ENCODE measurements around the gene JAK1. TPM values are rescaled to one million over a fixed set of nuclear protein-coding genes. Genes with fewer than 3 reads are reported as not detected.

The JAK1 gene
- total and polyA plus RNA-seq, 2 experiments from 2014 or later = 90.8 to 124 TPM

DNA sequence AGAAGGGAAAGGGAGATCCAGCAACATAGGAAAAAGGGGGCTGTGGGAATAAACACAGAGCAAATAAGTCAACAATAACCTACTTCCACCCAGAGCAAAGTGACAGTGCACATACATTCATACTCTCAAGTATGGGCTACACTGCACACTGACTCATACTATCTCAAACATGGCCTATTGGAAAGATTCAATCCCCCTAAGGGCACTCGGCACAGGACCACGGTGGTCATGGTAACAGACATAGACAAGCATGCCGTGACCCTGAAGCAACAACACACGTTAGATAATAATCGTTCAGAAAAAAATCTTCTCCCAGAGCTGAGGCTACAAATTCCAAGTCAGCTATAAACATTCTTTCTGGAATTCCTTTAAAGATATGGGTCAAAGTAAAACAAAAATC lies 16.8 kb upstream of the JAK1 start:
- no peaks in the 10 kb centered on the region for H4K20me1 ChIP-seq (ENCODE audit: insufficient read depth)
- H3K27me3 ChIP-seq (replicated peaks; ENCODE audit: insufficient read depth) = no peaks in the 10 kb centered on the region
- TF ChIP-seq EZH2 (IDR thresholded peaks at IDR 0.05; ENCODE audit: insufficient read depth, poor library complexity, severe bottlenecking) (no peak), EZH2phosphoT487 (IDR thresholded peaks at IDR 0.05; ENCODE audit: insufficient read depth, low read depth) (no peak)
- 0 out of 2 replicates have a peak, but pooled peaks cover 6% of the 10 kb centered on the region for H3F3A ChIP-seq (ENCODE audit: insufficient read depth)
- H3K4me3 ChIP-seq = no peak overlapping the region
- H3K4me1 ChIP-seq (ENCODE audit: insufficient read depth) = peaks cover 3% of the 10 kb centered on the region; the same call in 1 of the 2 replicates
- H3K9me2 ChIP-seq (ENCODE audit: insufficient read depth) = no peaks in the 10 kb centered on the region
- in situ Hi-C loops (cut with MboI) = no loop called here
- no peak overlapping the region for H3K4me2 ChIP-seq (ENCODE audit: unreplicated experiment)
- DNase-seq = peak; percentile 49
- H3K9ac ChIP-seq = no peak overlapping the region
- no peaks in the 10 kb centered on the region for H3K79me2 ChIP-seq (ENCODE audit: insufficient read depth)
- H2AFZ ChIP-seq = no peak overlapping the region
- no peaks in the 10 kb centered on the region for H3K9me3 ChIP-seq (ENCODE audit: low read depth)
- H3K27ac ChIP-seq = no peak overlapping the region
- 74 to 94% methylated on average over 5 of the region's 5 CpGs for WGBS, 2 experiments (ENCODE audit: low coverage in 1 of 2, low lambda C conversion rate in 2 of 2, missing lambda C conversion rate in 2 of 2)
- no peaks in the 10 kb centered on the region for H3K36me3 ChIP-seq (ENCODE audit: low read depth)

DNA sequence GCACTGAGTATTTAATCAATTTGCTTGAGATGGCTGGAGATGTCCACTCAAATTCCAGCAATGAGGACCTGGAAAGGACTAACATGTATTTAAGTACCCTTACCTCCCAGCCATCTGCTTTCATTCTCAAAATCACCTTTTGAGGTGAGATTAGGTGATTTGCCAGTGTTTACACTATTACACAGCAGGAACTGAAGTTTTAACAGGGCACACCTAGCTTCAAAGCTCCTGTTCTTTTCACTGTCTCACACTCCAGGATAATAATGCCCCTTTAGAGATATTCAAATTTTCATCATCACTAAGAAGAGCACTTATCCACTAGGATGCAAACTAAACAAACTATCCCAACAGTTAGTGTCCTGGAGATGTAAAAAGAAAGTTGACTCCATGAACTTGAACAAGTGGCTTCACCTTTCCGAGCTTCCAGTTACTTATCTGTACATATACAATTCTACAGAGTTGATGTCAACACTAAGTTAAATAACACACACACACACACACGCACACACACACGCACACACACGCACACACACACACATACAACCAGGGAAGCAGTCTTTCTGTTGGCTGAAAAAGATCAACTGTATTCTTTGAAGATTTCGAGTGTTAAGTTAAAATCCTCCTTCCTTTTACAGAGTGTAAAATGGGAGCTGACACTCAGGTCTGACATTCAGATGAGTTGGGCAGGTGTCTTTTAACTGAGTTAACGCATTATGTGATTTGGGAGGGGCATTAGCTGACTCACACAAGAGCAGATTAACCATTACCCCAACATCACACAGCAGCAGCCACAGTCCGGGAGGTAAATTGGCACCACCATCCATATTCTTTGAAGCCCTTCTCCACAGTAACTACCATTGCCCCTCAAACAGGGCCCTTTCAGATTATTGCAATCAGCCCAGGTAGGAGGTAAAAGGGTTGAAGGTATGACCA lies 15.5 kb upstream of the JAK1 start:
- in situ Hi-C loops (cut with MboI) = no loop called here
- H3K27ac ChIP-seq = no peak overlapping the region
- H3K9me3 ChIP-seq (ENCODE audit: low read depth) = no peaks in the 10 kb centered on the region
- H4K20me1 ChIP-seq (ENCODE audit: insufficient read depth) = no peaks in the 10 kb centered on the region
- no peak overlapping the region for H2AFZ ChIP-seq
- no peak overlapping the region for H3K9ac ChIP-seq
- no peak for DNase-seq
- no peak overlapping the region for H3K4me3 ChIP-seq
- 90% methylated on average over 7 of the region's 7 CpGs for WGBS, 2 experiments (ENCODE audit: low coverage in 1 of 2, low lambda C conversion rate in 2 of 2, missing lambda C conversion rate in 2 of 2)
- peaks cover 3% of the 10 kb centered on the region; the same call in 1 of the 2 replicates for H3K4me1 ChIP-seq (ENCODE audit: insufficient read depth)
- H3K36me3 ChIP-seq (ENCODE audit: low read depth) = no peaks in the 10 kb centered on the region
- no peaks in the 10 kb centered on the region for H3K79me2 ChIP-seq (ENCODE audit: insufficient read depth)
- no peak overlapping the region for H3K4me2 ChIP-seq (ENCODE audit: unreplicated experiment)
- H3F3A ChIP-seq (ENCODE audit: insufficient read depth) = no peaks in the 10 kb centered on the region
- TF ChIP-seq EZH2phosphoT487 (IDR thresholded peaks at IDR 0.05; ENCODE audit: insufficient read depth, low read depth) = no peak
- no peak for TF ChIP-seq EZH2 (IDR thresholded peaks at IDR 0.05; ENCODE audit: insufficient read depth, poor library complexity, severe bottlenecking)
- H3K9me2 ChIP-seq (ENCODE audit: insufficient read depth) = no peaks in the 10 kb centered on the region
- no peaks in the 10 kb centered on the region for H3K27me3 ChIP-seq (replicated peaks; ENCODE audit: insufficient read depth)

DNA sequence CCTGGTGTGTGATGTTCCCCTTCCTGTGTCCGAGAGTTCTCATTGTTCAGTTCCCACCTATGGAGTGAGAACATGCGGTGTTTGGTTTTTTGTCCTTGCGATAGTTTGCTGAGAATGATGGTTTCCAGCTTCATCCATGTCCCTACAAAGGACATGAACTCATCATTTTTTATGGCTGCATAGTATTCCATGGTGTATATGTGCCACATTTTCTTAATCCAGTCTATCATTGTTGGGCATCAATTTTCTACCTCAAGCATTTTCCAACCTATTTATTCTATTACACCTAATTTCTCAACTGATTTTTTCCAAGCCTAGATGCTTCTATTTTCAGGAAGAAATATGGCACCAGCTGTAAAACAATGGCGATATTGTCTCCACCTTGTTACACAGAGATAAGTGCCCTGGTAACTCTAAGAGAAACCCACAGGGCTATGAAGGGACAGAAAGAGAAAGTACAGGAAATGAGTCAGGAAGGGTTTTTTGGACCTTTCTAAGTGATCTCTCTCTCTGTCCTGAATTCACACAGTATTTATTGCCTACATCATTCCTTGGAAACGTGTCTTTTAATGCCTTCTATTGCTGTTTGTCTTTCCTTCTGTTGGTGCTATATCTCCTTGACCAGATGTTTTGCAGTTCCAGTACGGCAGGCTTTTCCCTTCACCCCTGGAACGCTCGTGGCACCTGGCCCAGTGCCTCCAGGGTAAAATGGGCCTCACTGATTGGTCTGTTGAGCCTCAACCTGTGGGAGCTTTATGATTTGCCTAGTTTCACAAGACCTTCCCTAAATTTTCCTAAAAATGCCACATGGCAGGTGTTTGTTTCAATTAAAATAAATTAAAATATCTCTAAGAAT lies 14.6 kb upstream of the JAK1 start:
- no peak for DNase-seq
- Histone ChIP-seq H4K20me1 (ENCODE audit: insufficient read depth) (no peaks in the 10 kb centered on the region), H3K9me2 (ENCODE audit: insufficient read depth) (no peaks in the 10 kb centered on the region), H3K9me3 (ENCODE audit: low read depth) (no peaks in the 10 kb centered on the region), H3K36me3 (ENCODE audit: low read depth) (no peaks in the 10 kb centered on the region), H3K79me2 (ENCODE audit: insufficient read depth) (no peaks in the 10 kb centered on the region), H3F3A (ENCODE audit: insufficient read depth) (no peaks in the 10 kb centered on the region), H3K4me2 (ENCODE audit: unreplicated experiment) (no peak overlapping the region), H3K27me3 (replicated peaks; ENCODE audit: insufficient read depth) (no peaks in the 10 kb centered on the region), H2AFZ (no peak overlapping the region), H3K4me1 (ENCODE audit: insufficient read depth) (peaks cover 3% of the 10 kb centered on the region; the same call in 1 of the 2 replicates), H3K27ac (no peak overlapping the region), H3K4me3 (no peak overlapping the region), H3K9ac (no peak overlapping the region)
- 81 to 86% methylated on average over 8 of the region's 8 CpGs for WGBS, 2 experiments (ENCODE audit: low coverage in 1 of 2, low lambda C conversion rate in 2 of 2, missing lambda C conversion rate in 2 of 2)
- in situ Hi-C loops (cut with MboI) = no loop called here
- no peak for TF ChIP-seq EZH2 (IDR thresholded peaks at IDR 0.05; ENCODE audit: insufficient read depth, poor library complexity, severe bottlenecking)
- TF ChIP-seq EZH2phosphoT487 (IDR thresholded peaks at IDR 0.05; ENCODE audit: insufficient read depth, low read depth) = no peak

GRCh38 chr1:64979358-64979757 lies 13.0 kb upstream of the JAK1 start:
- in situ Hi-C loops (cut with MboI) = no loop called here
- no peak for TF ChIP-seq EZH2 (IDR thresholded peaks at IDR 0.05; ENCODE audit: insufficient read depth, poor library complexity, severe bottlenecking)
- TF ChIP-seq EZH2phosphoT487 (IDR thresholded peaks at IDR 0.05; ENCODE audit: insufficient read depth, low read depth) = no peak
- H3K4me2 ChIP-seq (ENCODE audit: unreplicated experiment) = no peak overlapping the region
- no peaks in the 10 kb centered on the region for H3K9me3 ChIP-seq (ENCODE audit: low read depth)
- H3K9ac ChIP-seq = no peak overlapping the region
- H3K9me2 ChIP-seq (ENCODE audit: insufficient read depth) = no peaks in the 10 kb centered on the region
- no peaks in the 10 kb centered on the region for H3F3A ChIP-seq (ENCODE audit: insufficient read depth)
- no peaks in the 10 kb centered on the region for H3K27me3 ChIP-seq (replicated peaks; ENCODE audit: insufficient read depth)
- H4K20me1 ChIP-seq (ENCODE audit: insufficient read depth) = no peaks in the 10 kb centered on the region
- no peak for DNase-seq
- H3K27ac ChIP-seq = no peak overlapping the region
- H3K4me3 ChIP-seq = no peak overlapping the region
- H3K36me3 ChIP-seq (ENCODE audit: low read depth) = no peaks in the 10 kb centered on the region
- H2AFZ ChIP-seq = no peak overlapping the region
- no peaks in the 10 kb centered on the region for H3K79me2 ChIP-seq (ENCODE audit: insufficient read depth)
- H3K4me1 ChIP-seq (ENCODE audit: insufficient read depth) = peaks cover 3% of the 10 kb centered on the region; the same call in 1 of the 2 replicates

All from GM23248 (cell line).